GM18868 (cell line): ENCODE measurements around the gene PABPN1L.

ENCODE experiments used
- ATAC-seq: cut with Tn5 transposase; IDR thresholded peaks from one replicate; pipeline ENCODE4 v1.9.1; 2021; ENCODE audit warnings: mild to moderate bottlenecking, moderate library complexity; ENCODE audit not compliant: unreplicated experiment

The PABPN1L gene

GRCh38 chr16:88866151-88866920, at the start of gene PABPN1L:
TSS of gene PABPN1L (minus strand) at chr16:88866660. CDS start at chr16:88866606, 54 bp downstream.
- ATAC-seq = no peak

GRCh38 chr16:88915639-88916327, 49.3 kb upstream of the PABPN1L start:
- no peak for ATAC-seq

- no peak for ATAC-seq
These were observed 48.4 kb upstream of the PABPN1L start for GRCh38 chr16:88914750-88915368.

GRCh38 chr16:88913870-88914269, 47.4 kb upstream of the PABPN1L start:
- ATAC-seq = no peak

GRCh38 chr16:88913001-88913612, 46.6 kb upstream of the PABPN1L start:
- ATAC-seq = no peak

GRCh38 chr16:88912556-88912955, 46.1 kb upstream of the PABPN1L start:
- no peak for ATAC-seq

GRCh38 chr16:88911946-88912310, 45.5 kb upstream of the PABPN1L start:
- no peak for ATAC-seq

- no peak for ATAC-seq
These were observed 44.9 kb upstream of the PABPN1L start for GRCh38 chr16:88911136-88911945.

- ATAC-seq = no peak
These were observed 44.0 kb upstream of the PABPN1L start for GRCh38 chr16:88910284-88911135.

GRCh38 chr16:88909431-88910210, 43.2 kb upstream of the PABPN1L start:
- ATAC-seq = no peak

- no peak for ATAC-seq
These were observed 41.8 kb upstream of the PABPN1L start for GRCh38 chr16:88908307-88908706.

- no peak for ATAC-seq
These were observed 41.3 kb upstream of the PABPN1L start for GRCh38 chr16:88907768-88908167.

- ATAC-seq = no peak
These were observed 40.2 kb upstream of the PABPN1L start for GRCh38 chr16:88906535-88907105.

GRCh38 chr16:88906020-88906419, 39.6 kb upstream of the PABPN1L start:
- ATAC-seq = no peak

- ATAC-seq = no peak
These were observed 39.1 kb upstream of the PABPN1L start for GRCh38 chr16:88905563-88905962.

- no peak for ATAC-seq
These were observed 38.4 kb upstream of the PABPN1L start for GRCh38 chr16:88904676-88905365.

GRCh38 chr16:88903267-88903666, 36.8 kb upstream of the PABPN1L start:
- ATAC-seq = no peak

GRCh38 chr16:88902744-88903143, 36.3 kb upstream of the PABPN1L start:
- ATAC-seq = no peak
